ENCODE measurements around the gene LRRC46. TPM values are rescaled to one million over a fixed set of nuclear protein-coding genes. Genes with fewer than 3 reads are reported as not detected.

LRRC46 gene
- total and polyA plus RNA-seq, 9 of the 15 experiments (the other 6 are each of a cell fraction or from before 2014, with no cell fraction given) = 0.39 to 1.4 (median 0.53) TPM; not detected in 1

- no peak for TF ChIP-seq SIRT6 (IDR thresholded peaks at IDR 0.05; ENCODE audit: low read depth, low read length)
- TF ChIP-seq, protein P1, sequence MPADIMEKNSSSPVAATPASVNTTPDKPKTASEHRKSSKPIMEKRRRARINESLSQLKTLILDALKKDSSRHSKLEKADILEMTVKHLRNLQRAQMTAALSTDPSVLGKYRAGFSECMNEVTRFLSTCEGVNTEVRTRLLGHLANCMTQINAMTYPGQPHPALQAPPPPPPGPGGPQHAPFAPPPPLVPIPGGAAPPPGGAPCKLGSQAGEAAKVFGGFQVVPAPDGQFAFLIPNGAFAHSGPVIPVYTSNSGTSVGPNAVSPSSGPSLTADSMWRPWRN (IDR thresholded peaks at IDR 0.05; ENCODE audit: low read depth) = no peak
- no peak for TF ChIP-seq ARID2 (IDR thresholded peaks at IDR 0.05)
- TF ChIP-seq MCM2 (IDR thresholded peaks at IDR 0.05; ENCODE audit: low read depth) = no peak
- no peak for TF ChIP-seq SP2 (IDR thresholded peaks at IDR 0.05; ENCODE audit: extremely low read depth, low read depth, low read length, poor library complexity, severe bottlenecking)
- no peak for TF ChIP-seq ASH1L (IDR thresholded peaks at IDR 0.05; ENCODE audit: borderline replicate concordance, low read depth, partially characterized antibody)
- no peak for TF ChIP-seq ZBTB9 (CRISPR knock-in tag; IDR thresholded peaks at IDR 0.05)
- TF ChIP-seq RHOXF2B (CRISPR knock-in tag; conservative IDR thresholded peaks at IDR 0.05) = no peak
- TF ChIP-seq DIDO1 (tag; IDR thresholded peaks at IDR 0.05; ENCODE audit: low read depth) = no peak
- TF ChIP-seq ZNF830 (CRISPR knock-in tag; IDR thresholded peaks at IDR 0.05) = no peak
- peak; percentile 89 for TF ChIP-seq ARID1B (IDR thresholded peaks at IDR 0.05)
- TF ChIP-seq ZNF212 (CRISPR knock-in tag; IDR thresholded peaks at IDR 0.05) = no peak
- no peak for TF ChIP-seq BMI1 (IDR thresholded peaks at IDR 0.05; ENCODE audit: low read length)
- TF ChIP-seq KLF16 (IDR thresholded peaks at IDR 0.05) = peak; percentile 75
- TF ChIP-seq ZNF766 (CRISPR knock-in tag; conservative IDR thresholded peaks at IDR 0.05) = peak; percentile 96
- TF ChIP-seq HSF4 (CRISPR knock-in tag; IDR thresholded peaks at IDR 0.05; ENCODE audit: borderline replicate concordance) = no peak
- TF ChIP-seq ZZZ3 (IDR thresholded peaks at IDR 0.05) = no peak
- TF ChIP-seq, protein P2, sequence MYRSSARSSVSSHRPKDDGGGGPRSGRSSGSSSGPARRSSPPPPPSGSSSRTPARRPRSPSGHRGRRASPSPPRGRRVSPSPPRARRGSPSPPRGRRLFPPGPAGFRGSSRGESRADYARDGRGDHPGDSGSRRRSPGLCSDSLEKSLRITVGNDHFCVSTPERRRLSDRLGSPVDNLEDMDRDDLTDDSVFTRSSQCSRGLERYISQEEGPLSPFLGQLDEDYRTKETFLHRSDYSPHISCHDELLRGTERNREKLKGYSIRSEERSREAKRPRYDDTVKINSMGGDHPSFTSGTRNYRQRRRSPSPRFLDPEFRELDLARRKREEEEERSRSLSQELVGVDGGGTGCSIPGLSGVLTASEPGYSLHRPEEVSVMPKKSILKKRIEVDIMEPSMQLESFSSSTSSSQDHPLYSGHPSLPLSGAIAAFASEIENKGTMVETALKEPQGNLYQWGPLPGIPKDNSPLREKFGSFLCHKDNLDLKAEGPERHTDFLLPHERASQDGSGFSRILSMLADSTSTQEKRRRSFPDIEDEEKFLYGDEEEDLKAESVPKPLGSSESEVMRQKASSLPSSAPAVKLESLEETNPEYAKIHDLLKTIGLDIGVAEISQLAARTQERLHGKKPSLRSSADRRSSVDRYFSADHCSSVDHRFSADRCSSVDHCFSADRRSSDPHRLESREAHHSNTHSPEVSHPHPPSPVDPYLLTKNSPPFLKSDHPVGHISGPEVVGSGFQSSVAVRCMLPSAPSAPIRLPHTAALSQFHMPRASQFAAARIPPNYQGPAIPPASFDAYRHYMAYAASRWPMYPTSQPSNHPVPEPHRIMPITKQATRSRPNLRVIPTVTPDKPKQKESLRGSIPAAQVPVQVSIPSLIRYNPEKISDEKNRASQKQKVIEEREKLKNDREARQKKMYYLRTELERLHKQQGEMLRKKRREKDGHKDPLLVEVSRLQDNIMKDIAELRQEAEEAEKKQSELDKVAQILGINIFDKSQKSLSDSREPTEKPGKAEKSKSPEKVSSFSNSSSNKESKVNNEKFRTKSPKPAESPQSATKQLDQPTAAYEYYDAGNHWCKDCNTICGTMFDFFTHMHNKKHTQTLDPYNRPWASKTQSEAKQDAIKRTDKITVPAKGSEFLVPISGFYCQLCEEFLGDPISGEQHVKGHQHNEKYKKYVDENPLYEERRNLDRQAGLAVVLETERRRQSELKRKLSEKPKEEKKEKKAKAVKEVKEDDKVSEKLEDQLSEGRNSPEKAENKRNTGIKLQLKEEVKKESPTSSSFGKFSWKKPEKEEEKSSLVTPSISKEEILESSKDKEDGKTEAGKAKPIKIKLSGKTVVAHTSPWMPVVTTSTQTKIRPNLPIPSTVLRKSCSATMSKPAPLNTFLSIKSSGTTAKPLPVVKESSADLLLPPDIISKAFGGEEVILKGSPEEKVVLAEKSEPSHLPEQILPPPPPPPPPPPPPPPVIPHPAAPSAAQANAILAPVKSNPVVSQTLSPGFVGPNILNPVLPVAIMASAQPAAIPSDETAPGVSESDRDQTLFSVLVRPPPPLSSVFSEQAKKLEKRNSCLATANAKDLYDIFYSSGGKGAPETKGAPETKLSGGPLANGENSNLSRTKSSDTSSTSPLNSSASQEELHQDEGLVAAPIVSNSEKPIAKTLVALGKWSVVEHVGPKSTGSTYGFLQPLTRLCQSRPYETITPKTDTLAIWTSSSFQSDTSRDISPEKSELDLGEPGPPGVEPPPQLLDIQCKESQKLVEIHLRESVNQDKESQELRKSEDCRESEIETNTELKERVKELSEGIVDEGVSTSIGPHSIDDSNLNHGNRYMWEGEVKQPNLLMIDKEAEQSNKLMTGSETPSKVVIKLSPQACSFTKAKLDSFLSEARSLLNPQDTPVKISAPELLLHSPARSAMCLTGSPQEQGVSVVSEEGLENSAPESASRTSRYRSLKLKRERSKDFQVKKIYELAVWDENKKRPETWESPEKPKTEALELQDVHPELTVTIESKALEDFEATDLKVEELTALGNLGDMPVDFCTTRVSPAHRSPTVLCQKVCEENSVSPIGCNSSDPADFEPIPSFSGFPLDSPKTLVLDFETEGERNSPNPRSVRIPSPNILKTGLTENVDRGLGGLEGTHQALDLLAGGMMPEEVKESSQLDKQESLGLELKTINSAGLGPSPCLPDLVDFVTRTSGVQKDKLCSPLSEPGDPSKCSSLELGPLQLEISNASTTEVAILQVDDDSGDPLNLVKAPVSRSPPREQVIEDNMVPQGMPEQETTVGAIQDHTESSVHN (IDR thresholded peaks at IDR 0.05; ENCODE audit: borderline replicate concordance in 1 of 2, low read depth in 1 of 2) = no peak
- no peak for TF ChIP-seq ZNF408 (CRISPR knock-in tag; IDR thresholded peaks at IDR 0.05; ENCODE audit: low read depth)
- no peak for TF ChIP-seq NFRKB (IDR thresholded peaks at IDR 0.05; ENCODE audit: low read depth)
These were observed 46.0 kb downstream of the LRRC46 start (continued) for GRCh38 chr17:47877368-47878034.
